Umbilical cord (tissue), 2 donors: ENCODE measurements around the gene FOXP2. TPM values are rescaled to one million over a fixed set of nuclear protein-coding genes. Genes with fewer than 3 reads are reported as not detected.
"Not testable (repeated sequence)": the region's sequence is repeated elsewhere in the genome, so short reads cannot be mapped to it uniquely, and the experiment has no call there.

Source experiments
- DNase-seq: peaks from one replicate; pipeline ENCODE4 v3.0.0-alpha.2; 2015; ENCODE audit warnings: low spot score
- total RNA-seq: library from RNA; depleted of rRNA; stranded (reverse); fragments of >200 nt; gene quantifications from one replicate; pipeline ENCODE4 v1.2.3, GENCODE V29; 2014; ENCODE audit warnings: low replicate concordance; ENCODE audit not compliant: insufficient read depth

The FOXP2 gene
- total RNA-seq = 13.0 TPM

DNA sequence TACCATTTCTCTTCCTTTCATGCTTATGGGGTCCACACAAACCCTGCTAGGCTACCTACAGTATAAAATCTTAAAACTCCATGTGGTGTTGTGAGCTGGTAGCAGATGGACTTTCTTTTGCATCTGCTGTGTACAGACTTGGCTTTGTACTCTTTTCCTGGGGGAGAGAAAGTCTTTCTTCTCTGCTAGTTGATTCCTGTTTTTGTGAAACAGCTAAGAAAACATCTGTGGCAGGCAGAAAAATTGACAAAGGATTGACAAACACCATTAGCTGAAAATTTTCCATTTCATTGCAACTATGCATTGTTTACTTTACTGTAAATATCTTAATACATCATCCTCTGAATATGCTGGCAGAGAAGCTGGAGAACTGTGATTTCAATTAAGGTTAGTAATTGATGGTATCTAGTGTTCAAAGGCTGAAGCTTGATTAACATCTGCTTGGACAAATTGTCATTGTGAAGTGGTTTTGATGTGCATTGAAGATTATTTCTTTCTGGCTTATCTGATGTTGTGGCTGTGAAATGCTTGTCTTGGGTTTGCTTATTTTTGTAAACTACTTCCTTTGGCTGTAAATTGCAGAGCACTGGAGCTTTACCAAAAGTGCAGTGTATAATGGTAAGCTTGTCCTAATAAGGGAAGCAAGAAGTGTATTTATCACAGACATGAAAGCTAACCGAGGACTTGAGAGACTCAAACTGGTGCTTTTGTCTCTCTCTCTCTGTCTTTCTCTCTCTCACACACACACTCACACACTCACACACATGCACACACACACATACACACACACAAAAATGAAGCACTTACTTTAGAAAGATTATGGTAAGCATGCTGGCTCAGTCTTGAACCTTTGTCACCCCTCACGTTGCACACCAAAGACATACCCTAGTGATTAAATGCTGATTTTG lies at the start of gene FOXP2:
FOXP2 (plus strand) TSS at position 660 of the 908 bp plus-strand sequence. CDS start 11,697 bp downstream, outside the sequence.
- peak; percentile 63 for DNase-seq

GRCh38 chr7:114365791-114366190 lies 48.8 kb upstream of the FOXP2 start:
- no peak for DNase-seq

GRCh38 chr7:114368492-114368891 lies 46.1 kb upstream of the FOXP2 start:
- DNase-seq = no peak

GRCh38 chr7:114369294-114369693 lies 45.3 kb upstream of the FOXP2 start:
- DNase-seq = no peak

- DNase-seq = no peak
These were observed 42.0 kb upstream of the FOXP2 start for GRCh38 chr7:114372619-114373018.

GRCh38 chr7:114375907-114376306 lies 38.7 kb upstream of the FOXP2 start:
- DNase-seq = no peak

DNA sequence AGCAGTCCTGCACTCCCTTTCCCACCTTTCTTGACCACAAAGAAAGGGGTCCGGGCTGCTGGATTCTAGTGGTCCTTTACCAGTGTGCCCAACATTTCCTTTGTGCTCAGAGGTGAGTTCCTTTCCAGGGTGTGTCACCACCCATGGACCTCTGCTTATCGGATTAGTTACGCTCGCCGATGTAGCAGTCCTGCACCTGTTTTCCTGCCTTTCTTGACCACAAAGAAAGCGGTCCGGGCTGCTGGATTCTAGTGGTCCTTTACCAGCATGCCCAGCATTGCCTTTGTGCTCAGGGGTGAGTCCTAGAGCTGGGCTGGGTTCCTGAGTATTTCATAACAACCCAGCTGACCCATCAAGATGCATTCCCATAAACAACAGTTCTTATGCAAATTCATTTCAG lies 30.7 kb upstream of the FOXP2 start:
- DNase-seq = not testable (repeated sequence)

- DNase-seq = not testable (repeated sequence)
These were observed 30.3 kb upstream of the FOXP2 start for GRCh38 chr7:114384346-114384745.

DNA sequence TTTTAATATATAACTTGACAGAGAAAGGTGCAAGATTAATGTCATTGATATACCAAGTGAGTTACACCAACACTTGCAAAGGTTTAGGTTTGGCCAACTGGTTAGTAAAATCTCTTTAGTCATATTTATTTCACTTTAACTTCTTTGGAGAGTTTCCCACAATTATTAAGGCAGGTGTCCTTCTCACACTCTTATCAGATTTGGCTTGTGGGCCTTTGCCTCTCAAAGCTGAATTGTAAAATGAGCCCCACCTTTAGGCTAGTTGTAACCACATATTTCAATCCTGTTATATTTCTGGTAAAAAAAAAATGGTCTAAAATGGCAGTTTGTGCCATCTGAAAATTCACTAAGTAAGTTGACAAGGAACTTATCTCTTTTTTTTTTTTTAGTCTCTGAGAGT lies 26.6 kb upstream of the FOXP2 start:
- no peak for DNase-seq

DNA sequence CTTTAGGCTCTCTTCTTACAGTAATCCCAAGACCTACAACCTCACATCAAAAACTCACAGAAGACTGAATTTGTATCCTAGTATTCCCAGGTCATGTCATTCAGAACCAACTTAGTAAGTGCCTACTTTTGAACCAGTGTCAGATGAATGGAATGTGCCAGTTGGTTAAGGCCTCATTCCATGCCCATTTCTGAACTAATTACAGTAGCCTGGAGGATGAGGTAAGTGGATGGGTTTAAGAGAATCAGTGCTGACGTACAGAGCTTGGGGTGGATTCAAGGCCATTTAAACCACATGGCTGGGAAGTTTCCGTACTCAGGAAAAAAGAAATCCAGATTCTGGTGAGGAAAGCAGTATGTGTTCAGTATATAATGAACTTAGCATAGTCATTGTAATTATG lies 21.9 kb upstream of the FOXP2 start:
- DNase-seq = no peak

DNA sequence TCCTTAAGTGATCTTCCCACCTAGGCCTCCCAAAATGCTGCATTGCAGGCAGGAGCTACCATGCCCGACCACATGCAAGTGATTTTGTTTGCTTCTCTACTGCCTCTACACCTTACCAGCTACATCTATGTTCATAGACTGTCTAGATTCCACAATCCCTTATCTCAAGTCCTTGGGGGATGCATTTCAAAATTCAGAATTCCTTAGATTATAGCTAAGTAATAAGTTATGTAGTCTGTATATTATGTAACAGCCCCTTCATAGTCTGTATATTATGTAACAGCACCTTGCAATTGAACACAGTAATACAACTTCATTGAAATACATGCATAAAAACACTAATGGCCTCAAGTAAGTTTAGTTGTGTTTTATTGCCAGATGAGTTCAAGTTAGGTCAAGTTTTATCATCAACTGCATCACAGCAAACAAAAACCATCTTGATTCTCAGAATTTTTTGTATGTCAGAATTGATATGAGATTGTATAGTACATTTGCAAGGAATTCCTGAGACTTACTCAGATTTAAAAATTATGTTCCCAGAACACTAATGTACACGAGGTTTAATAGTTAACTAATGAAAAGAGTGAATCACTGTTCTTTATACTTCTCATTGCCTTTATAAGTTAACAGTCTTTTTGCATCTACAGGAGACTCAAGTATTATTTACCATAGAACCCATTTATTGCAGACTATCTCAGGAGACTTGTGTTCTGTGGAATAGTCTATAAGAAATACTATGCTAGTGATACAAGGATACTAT lies 11.6 kb upstream of the FOXP2 start:
- DNase-seq = no peak

- DNase-seq = no peak
These were observed 9.2 kb upstream of the FOXP2 start for GRCh38 chr7:114405427-114405826.

DNA sequence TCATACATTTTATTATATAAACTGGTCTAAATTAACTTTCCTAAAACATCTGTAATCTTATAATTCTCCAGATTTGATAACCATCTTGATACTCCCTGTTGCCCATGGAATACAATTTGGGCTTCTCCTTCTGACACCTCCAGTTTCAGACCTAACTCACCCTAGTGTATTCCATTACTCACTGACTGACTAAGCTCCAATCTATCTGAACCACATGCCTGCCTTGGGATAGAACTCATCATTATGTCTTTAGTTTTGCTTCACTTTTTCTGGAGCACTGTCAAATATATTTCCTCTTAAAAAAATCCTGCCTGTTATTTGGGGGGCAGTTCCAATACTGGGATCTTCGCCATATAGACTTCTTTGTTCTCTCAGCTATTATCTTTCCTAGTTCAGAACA lies 4.9 kb upstream of the FOXP2 start:
- DNase-seq = no peak

GRCh38 chr7:114412548-114412947 lies 2.1 kb upstream of the FOXP2 start:
- no peak for DNase-seq

- peak; percentile 49 for DNase-seq
These were observed 857 bp upstream of the FOXP2 start for GRCh38 chr7:114413761-114414155.

DNA sequence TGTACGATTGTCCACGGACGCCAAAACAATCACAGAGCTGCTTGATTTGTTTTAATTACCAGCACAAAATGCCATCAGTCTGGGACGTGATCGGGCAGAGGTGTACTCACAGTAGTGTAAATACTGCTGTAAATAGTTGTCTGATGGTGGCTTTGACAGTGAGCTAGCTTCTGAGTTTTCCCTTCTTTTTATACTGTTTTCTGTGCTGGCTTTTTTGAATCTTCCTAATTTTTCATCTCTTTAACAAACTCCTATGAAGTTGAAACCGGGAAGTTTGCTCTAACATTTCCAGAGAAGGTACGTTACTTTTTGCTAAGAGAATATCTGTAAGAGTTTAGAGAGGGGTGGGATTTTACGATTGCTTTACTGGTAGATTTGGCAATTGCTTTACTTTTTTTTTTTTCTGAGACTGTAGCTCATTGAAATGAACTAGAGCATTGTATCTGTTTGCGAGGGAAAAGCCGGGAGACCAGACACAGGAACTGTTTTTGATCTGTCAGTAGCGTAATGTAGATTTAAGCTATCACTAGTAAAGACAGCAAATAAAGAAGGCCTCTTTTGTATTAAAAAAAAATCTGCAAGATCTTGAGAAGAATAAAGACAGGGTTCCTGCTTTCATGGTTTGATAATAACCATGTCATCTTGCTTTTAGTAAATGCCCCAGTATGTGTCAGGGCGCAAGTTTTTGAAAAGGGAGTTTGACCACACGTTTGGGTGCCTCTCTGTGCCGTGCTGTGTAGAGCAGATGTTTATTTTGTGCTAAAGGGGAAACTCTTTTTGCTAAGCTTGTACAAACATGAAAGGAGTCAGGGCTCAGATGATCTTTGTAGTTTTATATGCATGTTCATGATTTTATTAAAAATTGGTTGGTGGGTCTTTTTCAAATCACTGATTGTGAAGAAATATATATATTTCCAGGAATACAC lies 712 bp downstream of the FOXP2 start:
- DNase-seq = peak; percentile 48

DNA sequence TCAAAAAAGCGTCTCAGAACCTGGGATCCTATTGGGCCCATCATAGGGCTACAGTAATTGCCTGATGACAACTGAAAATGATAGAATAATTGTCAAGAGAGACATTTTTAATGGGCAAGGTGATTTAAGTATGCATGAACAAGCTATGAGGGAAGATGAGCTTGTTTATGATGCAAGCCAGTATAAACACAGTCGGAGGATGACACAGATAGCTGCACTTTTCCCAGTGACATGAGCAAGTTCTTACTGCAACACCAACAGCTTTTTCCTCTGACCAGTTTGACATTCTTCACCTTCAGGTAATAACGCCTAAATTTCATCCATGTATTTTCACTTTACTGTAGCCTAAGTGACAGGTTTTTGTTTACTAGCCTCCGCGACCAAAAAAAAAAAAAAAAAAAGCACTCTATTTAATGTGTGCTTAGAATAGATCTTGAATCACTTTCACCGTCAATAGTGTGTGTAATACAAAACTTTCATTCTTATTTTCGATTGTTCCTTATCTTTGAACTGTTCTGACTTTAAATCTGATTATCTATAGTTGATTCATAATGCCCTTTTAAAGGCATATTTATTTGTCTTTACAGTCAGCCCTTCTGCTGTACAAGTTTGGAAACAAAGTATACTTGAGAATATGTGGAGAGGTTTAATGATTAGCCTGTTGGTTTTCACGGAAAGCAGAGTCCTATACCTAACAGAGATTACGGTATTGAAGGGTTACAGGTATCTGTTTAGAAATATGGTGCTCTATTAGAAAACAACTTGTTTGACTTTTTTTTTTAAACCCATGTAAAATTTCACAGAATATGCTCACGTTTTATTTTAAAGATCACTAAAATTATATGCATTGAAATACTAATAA lies 1.7 kb downstream of the FOXP2 start:
- peak; percentile 12 for DNase-seq

GRCh38 chr7:114417290-114417689 lies 2.7 kb downstream of the FOXP2 start:
- no peak for DNase-seq

GRCh38 chr7:114418117-114418516 lies 3.5 kb downstream of the FOXP2 start:
- DNase-seq = no peak

DNA sequence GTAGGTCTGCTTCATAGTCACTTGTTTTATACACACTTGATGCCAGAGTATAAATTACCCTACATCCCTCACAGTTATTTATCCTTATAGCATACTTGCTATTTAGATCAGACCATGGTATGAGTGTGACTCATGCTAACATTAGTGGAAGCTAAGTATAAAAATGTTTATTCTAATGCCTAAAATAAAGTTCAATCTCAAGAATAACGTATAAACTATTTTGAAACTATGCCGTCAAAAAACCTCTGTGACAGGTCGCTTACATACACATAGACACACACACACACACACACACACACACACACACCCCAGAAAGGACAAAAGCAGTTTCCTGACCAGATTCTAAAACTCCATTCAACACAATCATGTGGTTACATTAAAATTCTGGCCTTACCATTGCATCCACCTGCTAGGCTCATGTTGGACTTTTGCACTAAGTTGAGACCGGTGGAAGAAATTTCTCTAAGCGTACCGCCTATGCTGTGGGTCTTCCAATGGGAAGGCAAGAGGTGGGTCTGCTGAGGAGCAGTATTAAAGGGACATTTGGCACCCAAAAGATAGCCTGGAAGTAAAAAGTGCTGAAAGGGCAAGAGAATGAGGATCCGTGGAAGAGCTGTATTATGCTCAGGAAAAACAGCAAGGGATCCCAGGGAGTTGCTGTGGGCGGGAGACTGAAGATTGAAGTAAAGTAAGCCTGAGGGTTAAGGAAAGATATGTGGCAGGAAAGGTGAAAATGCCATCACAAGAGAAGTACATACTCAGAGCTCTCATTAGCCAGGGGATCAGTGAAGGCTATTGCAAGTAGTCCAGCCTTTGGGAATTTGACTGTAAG lies 5.0 kb downstream of the FOXP2 start:
- no peak for DNase-seq
